HFF-Myc (cell line): ENCODE data around the gene ALDH4A1.
"Not testable (repeated sequence)": the region's sequence is repeated elsewhere in the genome, so short reads cannot be mapped to it uniquely, and the experiment has no call there.

ENCODE experiments used
- DNase-seq: peaks from one replicate; pipeline ENCODE4 v3.0.0-alpha.2; 2011; ENCODE audit warnings: low read depth; ENCODE audit errors: extremely low read depth
- H3K4me3 ChIP-seq: replicated peaks from 2 replicates; pipeline ENCODE4 v1.5.1; 2011; ENCODE audit warnings: low read depth, mild to moderate bottlenecking, control low read depth, low read length
- TF ChIP-seq, protein P1 (sequence below): IDR thresholded peaks from 2 replicates; pipeline ENCODE4 v1.5.1; 2012; ENCODE audit warnings: mild to moderate bottlenecking, low read depth, low read length, control low read depth; ENCODE audit errors: missing control alignments

Gene ALDH4A1

DNA sequence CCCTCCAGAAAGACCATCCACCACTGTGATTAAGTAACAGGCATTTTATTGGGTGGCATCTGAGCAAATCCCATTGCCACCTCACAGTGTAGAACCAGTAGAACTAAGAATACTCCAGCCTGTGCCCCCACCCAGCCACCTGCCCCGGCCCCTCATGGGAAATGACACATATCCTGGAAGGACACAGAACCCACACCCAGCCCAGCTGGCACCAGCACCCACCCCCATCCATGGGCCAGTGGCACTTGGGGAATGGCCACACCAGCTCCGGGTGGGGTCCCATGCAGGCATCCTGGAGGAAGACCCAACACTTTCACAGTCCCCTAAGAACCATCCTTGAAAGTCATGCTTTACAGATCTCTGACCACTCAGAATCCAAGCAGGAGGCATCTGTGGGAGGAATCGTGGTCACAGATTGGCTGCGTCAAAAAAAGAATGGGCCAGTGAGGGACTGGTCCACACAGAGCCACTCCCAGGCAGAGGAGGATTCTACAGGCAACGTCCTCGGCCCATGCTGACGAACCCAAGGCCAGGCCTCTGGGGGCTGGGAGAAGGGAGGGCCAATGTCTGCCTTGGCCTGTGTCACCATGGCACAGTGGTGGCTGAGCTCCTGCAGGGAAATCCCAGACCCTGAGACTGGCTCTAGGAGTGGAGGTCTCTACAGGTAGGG is 30.8 kb downstream of the ALDH4A1 start:
- H3K4me3 ChIP-seq, result no peak overlapping the region
- no peak for DNase-seq
- TF ChIP-seq, protein P1, sequence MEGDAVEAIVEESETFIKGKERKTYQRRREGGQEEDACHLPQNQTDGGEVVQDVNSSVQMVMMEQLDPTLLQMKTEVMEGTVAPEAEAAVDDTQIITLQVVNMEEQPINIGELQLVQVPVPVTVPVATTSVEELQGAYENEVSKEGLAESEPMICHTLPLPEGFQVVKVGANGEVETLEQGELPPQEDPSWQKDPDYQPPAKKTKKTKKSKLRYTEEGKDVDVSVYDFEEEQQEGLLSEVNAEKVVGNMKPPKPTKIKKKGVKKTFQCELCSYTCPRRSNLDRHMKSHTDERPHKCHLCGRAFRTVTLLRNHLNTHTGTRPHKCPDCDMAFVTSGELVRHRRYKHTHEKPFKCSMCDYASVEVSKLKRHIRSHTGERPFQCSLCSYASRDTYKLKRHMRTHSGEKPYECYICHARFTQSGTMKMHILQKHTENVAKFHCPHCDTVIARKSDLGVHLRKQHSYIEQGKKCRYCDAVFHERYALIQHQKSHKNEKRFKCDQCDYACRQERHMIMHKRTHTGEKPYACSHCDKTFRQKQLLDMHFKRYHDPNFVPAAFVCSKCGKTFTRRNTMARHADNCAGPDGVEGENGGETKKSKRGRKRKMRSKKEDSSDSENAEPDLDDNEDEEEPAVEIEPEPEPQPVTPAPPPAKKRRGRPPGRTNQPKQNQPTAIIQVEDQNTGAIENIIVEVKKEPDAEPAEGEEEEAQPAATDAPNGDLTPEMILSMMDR, result no peak

DNA sequence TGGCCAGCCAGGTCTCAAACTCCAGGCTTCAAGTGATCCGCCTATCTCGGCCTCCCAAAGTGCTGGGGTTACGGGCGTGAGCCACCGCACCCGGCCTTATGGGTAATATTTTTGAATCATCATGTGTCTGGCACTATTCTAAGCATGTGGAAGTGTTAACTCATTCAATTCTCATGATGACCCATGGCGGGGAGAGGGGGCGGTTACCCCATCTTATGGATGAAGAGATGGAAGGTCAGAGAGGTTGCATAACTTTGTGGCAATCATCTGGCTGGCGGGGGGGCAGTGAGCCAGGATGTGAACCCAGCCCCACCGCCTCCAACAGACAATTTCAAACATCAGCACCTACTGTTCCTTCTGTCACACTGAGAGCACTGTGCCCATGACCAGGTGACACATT is 31.4 kb downstream of the ALDH4A1 start:
- TF ChIP-seq, protein P1, result no peak
- H3K4me3 ChIP-seq, result no peak overlapping the region

DNA sequence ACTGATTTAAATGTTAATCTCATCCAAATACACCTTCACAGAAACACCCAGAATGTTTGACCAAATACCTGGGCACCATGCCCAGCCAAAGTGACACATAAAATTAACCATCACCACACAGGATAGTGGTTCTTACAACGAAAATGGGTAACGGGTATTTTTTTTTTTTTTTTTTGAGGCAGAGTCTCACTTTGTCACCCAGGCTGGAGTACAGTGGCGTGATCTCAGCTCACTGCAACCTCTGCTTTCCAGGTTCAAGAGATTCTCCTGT is 31.8 kb downstream of the ALDH4A1 start:
- DNase-seq, H3K4me3 ChIP-seq: not testable (repeated sequence)

More for the DNA sequence above, 31.4 kb downstream of the ALDH4A1 start:
- DNase-seq, result no peak

DNA sequence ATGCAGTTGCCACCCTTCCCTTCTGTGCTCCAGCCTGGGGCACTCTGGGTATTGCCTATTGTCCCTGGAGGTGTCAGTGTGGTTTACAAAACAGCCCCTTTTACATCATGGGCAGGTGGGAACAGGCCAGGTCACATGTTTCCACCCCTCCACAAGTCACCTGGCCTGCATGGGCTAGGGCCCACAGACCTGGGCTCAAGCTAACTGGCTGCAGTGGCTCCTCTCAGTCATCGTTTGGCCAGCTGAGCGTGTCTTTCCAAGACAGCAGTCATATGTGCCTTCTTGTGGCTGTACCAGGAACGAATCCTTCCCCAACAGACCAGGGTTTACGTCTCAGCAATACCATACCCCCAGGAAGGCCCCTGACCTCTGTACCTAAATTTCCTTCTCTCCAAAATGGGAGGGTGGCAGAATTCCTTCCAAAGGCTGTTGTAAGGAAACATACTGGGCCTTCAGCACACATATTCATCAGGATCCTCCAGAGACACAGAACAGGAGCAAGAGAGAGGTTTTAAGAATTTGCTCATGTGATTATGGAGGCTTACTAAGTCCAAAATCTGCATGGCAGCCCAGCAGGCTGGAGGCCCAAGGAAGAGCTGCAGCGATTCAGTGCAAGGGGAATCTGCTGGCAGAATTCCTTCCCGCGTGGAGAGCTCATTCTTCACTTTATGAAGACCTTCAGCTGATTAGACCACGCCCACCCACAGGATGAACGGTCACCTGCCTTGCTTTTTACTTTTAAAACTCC is 32.3 kb downstream of the ALDH4A1 start:
- no peak overlapping the region for H3K4me3 ChIP-seq
- TF ChIP-seq, protein P1, result no peak
- DNase-seq, result no peak

DNA sequence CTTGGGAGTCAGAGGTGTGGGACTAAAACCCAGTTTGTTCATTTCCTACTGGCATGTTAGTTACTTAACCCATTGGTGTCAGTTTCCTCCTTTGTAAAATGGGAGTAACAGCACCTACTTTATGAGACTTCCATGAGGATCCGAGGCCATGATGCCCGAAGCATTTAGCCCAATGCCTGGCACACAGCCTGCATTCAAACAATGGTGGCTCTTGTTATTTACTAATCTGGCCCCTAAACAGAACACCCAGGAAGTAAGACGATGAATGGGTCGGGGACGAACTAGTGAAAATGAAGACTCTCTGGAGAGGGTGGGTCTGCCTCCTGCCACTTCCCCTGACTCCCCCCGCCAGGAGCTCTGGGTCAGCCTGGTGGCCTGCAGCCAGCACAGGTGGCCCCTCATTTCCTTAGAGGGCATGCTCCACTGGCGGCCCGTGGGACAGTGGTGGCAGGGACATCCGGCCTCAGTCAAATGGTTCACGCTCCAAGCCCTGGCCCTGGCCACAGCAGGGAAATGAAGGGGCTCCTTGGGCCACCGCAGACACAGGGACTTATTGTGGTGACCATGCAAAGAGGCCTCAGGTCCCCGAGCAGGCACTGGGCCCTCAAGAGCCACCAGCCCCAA is 33.4 kb downstream of the ALDH4A1 start:
- no peak for DNase-seq
- no peak overlapping the region for H3K4me3 ChIP-seq
- TF ChIP-seq, protein P1, result no peak

- H3K4me3 ChIP-seq, result no peak overlapping the region
- no peak for DNase-seq
- TF ChIP-seq, protein P1, result no peak
These were observed 34.0 kb downstream of the ALDH4A1 start for GRCh38 chr1:18868354-18868753.

- H3K4me3 ChIP-seq, result no peak overlapping the region
- TF ChIP-seq, protein P1, result no peak
- DNase-seq, result no peak
These were observed 35.5 kb downstream of the ALDH4A1 start for GRCh38 chr1:18866846-18867245.
